ENCODE data around the gene TMEM130.

DNA sequence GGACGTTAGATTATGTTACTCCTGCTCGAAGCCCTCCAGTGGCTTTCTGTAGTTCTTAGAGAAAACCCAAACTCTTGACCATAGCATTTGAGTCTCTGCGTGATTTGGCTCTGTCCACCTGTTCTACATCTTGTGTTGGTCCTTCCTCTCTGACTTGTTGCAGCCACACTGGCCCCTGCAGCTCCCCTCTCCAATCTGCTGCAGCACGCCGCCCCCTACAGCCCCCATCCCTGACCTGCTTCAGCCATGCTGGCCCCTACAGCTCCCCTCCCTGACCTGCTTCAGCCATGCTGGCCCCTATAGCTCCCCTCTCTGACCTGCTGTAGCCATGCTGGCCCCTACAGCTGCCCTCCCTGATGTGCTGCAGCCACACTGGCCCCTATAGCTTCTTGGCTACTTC lies 37.8 kb upstream of the TMEM130 start:
- TF ChIP-seq CTCF (IDR thresholded peaks at IDR 0.05; ENCODE audit: borderline replicate concordance, extremely low read depth, low read length, poor library complexity, severe bottlenecking) (no peak), EZH2 (IDR thresholded peaks at IDR 0.05; ENCODE audit: borderline replicate concordance, low read depth, low read length, severe bottlenecking) (no peak)

Measured in DND-41 (cell line).